GM19468 (cell line): ENCODE data around the gene FMO5.

Experiments used
- ATAC-seq: cut with Tn5 transposase; IDR thresholded peaks from one replicate; pipeline ENCODE4 v1.9.1; 2021; ENCODE audit warnings: mild to moderate bottlenecking, moderate library complexity, moderate number of reproducible peaks; ENCODE audit not compliant: unreplicated experiment; ENCODE audit errors: extremely low read depth

The FMO5 gene, protein sequence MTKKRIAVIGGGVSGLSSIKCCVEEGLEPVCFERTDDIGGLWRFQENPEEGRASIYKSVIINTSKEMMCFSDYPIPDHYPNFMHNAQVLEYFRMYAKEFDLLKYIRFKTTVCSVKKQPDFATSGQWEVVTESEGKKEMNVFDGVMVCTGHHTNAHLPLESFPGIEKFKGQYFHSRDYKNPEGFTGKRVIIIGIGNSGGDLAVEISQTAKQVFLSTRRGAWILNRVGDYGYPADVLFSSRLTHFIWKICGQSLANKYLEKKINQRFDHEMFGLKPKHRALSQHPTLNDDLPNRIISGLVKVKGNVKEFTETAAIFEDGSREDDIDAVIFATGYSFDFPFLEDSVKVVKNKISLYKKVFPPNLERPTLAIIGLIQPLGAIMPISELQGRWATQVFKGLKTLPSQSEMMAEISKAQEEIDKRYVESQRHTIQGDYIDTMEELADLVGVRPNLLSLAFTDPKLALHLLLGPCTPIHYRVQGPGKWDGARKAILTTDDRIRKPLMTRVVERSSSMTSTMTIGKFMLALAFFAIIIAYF

GRCh38 chr1:147225193-147225730 lies at the start of gene FMO5:
FMO5 (minus strand) TSS chr1:147225339; CDS start chr1:147225029, 310 bp downstream.
- peak; percentile 71 for ATAC-seq

DNA sequence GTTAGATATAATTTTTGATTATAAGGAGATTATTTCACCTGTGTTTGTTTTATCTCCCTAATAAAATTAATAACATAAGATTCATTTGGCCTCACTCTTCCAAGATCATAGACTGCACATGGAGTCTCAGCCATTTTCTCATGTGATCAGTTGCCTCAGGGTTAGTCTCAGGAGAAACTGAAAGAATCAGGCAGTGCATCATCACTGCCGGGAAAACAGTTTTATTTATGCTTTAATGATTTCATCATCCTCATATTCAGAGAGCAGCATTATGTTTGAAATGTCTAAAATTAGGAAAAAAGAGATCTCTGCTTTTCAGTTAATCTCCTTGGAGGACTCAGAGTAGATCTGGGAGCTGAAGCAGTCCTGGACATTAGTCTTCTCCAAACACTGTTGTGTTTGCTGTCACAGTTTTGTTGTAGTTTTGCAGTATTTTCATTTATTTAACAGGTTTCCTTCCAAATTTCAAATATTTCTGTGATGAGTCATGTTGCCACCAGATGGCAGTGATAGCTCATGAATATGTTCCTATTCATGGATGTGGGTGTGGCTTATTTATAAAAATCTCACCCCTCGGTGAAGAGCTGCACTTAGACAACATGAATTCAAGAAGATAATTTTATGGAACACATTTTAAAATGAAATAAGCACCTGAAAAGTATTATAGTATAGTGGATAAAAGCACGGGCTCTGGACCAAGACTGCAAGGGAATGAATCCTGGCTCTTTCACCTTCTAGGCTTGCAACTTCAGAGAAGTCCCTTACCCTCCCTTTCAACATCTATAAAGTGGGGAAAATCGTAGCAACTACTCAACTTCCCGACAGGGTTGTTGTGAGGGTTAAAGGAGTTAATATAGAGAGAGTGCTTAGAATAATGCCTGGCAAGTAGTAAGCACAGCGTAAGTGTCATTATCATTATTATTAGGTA lies 48.5 kb upstream of the FMO5 start:
- ATAC-seq = no peak

DNA sequence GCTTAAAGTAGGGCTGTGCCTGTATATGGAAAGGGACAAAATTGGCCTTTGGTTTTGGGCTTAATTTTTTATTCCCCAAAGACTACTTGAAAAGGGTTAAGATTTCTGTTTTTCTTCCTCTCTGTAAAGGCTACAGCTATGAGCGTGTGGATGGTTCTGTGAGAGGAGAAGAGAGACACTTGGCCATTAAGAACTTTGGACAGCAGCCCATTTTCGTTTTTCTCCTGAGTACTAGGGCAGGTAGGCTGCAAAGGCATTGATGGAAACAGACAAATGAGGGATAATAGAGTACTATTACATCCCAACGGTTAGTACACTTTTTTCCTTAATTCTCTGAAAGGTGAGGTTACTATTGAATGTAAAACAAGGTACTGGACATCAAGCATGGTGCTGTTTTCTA lies 46.9 kb upstream of the FMO5 start:
- no peak for ATAC-seq

DNA sequence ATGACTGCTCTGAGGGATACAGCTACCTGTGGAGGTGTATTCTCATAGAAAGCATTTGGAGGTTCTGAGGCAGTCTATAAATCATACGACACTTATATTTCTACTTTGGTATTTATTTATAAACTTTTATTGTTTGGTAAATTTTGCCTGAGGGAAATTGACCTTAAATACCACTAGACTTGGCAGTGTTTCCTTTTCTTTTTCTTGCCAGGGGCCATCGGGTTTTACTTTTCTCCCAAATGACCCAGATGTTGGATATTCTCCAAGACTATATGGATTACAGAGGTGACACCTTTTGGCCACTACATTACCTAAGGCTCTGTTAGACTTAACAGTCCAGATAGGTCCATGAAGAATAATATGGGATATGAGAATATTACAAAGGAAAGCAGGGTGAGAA lies 45.6 kb upstream of the FMO5 start:
- no peak for ATAC-seq

DNA sequence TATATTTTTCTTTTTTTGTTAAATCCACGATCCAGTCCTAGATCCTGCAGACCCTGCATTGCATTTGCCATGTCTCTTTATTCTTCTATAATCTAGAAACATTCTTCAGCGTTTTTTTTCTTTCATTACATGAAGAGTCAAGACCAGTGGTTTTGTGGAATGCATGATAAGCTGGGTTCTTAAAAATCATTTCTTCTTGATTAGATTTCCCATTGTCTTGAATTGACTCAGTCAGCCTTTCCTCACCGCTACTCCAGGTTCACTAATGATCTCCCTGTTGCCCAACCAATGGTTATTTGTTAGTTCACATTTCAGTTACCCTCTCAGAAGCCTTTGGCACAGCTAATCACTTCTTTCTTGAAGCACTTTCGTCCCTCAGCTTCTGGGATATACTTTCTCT lies 42.6 kb upstream of the FMO5 start:
- ATAC-seq = no peak

DNA sequence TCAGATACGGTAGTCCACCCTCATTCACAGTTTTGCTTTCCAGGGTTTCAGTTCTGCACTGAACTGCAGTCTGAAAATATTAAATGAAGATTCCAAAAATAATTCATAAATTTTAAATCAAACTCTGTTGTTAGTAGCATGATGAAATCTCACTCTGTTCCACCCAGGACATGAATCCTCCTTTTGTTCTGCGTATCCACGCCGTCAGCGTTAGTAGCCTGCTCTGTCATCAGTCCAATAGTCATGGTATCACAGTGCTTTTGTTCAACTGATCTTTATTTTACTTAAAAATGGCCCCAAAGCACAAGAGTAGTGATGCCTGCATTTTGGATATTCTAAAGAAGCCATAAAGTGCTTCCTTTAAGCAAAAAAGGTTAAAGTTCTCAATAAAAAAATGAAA lies 41.2 kb upstream of the FMO5 start:
- ATAC-seq = no peak

DNA sequence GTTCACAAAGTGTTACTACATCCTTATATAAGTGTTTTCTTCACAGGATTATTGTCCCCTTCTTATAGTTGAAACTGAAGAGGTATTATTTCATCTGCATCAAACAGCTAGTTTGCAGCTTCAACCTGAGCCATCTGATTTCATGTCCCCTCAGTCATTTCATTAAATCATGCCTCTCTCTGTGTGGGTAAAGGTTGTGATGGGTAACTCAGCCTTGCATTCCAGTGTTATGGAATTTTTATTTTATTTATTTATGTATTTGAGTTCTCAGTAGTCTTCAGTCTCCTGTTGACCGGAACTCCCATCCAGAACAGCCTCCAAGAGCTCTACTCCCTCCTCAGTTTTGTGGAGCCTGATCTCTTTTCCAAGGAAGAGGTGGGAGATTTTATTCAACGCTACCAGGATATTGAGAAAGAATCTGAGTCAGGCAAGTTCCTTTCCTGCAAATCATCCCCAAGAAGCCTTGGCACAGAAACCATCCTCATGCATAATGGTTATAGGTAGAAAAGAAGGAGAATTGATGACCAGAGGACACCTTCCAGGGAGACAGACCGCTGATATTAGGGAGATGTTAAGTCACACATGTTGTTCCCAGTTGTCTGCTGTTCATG lies 39.1 kb upstream of the FMO5 start:
- no peak for ATAC-seq

GRCh38 chr1:147260956-147261355 lies 35.8 kb upstream of the FMO5 start:
- no peak for ATAC-seq

DNA sequence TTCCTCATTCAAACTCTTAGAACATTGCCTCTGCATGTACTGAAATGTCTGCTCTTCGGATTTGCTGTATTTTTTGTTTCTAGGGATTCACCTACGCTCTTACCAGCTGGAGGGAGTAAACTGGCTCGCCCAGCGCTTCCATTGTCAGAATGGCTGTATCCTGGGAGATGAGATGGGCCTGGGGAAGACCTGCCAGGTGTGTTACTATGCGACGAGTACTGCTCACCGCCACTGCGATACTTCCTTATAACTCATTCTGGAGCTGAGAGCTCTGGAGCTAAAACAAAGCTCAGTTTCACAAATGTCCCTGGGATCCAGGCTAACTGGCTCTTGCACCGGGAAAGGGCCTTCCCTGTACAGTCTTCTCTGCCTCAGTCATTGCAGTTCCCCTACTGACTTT lies 27.4 kb upstream of the FMO5 start:
- no peak for ATAC-seq

DNA sequence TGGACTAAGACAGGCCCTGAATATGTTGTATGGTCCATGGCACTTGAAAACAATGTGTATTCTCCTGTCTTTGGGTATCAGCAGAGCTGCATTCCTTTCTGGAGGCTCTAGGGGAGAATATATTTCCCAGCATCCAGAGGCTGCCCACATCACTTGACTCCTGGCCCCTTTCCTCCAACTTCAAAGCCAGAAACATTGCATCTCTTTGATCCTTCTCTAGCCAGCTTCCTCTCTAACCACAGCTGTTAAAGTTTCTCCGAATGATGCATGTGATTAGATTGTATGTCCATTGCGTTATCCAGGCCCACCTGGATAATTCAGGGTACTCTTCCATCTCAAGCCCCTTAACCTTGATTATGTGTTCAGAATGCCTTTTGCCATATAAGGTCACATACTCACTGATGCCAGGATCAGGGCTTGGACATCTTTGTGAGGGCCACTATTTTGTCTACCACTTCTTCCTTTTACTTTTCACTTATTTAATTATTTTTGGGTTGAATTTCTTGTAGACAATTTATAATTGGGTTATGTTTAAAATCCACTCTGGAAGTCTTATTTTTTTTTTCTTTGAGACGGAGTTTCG lies 22.6 kb upstream of the FMO5 start:
- no peak for ATAC-seq

GRCh38 chr1:147246910-147247655 lies 21.9 kb upstream of the FMO5 start:
- no peak for ATAC-seq

GRCh38 chr1:147246044-147246690 lies 21.0 kb upstream of the FMO5 start:
- no peak for ATAC-seq

GRCh38 chr1:147245586-147246021 lies 20.5 kb upstream of the FMO5 start:
- no peak for ATAC-seq

DNA sequence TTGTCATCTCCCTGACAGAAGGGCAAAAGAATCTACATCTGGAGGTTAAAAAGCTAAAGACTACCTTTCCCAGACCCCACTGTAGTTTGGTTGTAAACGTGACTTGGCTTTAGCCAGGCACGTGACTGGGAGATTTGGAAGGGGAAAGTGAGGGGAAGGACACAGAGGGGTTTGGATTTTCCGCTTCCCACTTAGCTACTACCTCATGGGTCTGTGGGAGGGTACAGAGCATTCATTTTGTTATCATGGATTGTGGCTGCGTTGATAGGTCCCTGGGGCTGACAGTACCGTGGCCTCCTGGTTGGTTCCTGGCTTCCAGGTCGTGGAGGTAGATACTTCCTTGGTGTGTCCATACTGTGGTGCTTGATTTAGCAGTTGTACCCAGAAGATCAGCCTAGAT lies 20.0 kb upstream of the FMO5 start:
- ATAC-seq = no peak

- ATAC-seq = no peak
These were observed 18.7 kb upstream of the FMO5 start for GRCh38 chr1:147243841-147244240.

DNA sequence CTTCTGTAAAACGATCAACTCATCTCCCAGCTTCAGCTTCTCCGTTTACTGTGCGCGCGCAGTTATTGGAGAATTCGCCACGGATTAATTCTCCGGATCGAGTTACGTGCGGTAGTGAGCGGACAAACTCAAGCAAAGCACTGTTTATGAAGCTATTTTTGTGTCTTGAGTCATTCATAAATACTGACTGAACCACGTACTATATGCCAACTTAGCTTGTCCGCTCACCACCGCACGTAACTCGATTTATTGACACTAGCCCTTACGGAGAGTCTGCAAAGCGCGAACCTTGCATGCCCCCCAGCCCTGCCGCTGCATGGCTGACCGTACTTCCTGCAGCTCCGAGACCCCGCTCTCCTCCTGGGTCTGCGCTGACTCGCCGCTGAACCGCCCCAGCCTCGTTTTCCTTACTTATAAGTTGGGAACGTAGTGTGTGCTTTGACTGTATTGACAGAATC lies 18.1 kb upstream of the FMO5 start:
- no peak for ATAC-seq

- peak; percentile 51 for ATAC-seq
These were observed 17.5 kb upstream of the FMO5 start, which contains the start of gene CHD1L for GRCh38 chr1:147242449-147243227. CHD1L (plus strand) TSS chr1:147242684; CDS start chr1:147242704, 20 bp downstream.
